DMS 273 (cell line): ENCODE results near the gene SLC35G2.
"Not testable (repeated sequence)": the region's sequence is repeated elsewhere in the genome, so short reads cannot be mapped to it uniquely, and the experiment has no call there.

Experiments
- DNase-seq: peaks from one replicate; lab custom pipeline; 2025; ENCODE audit not compliant: unreplicated experiment; lab: John Stamatoyannopoulos, UW

SLC35G2 gene

DNA sequence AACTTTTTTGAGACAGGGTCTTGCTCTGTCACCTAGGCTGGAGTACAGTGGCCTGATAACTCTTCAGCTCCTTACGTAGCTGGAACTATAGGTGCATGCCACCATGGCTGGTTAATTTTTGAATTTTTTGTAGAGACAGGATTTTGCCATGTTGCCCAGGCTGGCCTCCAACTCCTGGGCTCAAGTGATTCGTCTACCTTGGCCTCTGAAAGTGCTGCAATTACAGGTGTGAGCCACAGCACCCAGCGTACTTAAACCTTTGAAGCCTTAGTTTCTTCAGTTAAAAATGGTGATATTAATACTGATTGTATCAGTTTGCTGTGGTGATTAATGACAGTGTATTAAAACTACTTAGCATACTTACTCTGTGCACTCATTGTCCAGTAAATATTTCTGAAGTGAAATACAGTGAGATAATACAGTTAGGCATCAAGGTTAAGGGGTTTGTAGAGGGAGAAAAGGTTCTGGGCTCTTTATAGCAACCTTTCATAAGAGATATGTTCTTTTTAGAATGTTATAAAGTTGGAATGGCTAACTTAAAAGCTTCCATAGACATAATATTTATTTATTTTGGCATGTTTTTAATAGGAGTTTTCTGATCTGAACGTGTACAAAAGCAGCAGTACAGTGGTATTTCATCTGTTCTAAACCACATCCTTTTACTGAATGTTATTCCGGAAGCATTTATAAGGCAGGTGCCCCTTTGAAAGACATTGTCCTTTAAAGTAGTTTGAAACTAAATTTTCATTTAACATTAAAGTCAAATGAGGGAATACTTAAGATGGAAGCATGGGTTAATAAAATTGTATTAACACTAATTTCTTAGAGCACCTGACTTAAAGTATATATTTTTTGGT lies 66.7 kb downstream of the SLC35G2 start:
- no peak for DNase-seq

DNA sequence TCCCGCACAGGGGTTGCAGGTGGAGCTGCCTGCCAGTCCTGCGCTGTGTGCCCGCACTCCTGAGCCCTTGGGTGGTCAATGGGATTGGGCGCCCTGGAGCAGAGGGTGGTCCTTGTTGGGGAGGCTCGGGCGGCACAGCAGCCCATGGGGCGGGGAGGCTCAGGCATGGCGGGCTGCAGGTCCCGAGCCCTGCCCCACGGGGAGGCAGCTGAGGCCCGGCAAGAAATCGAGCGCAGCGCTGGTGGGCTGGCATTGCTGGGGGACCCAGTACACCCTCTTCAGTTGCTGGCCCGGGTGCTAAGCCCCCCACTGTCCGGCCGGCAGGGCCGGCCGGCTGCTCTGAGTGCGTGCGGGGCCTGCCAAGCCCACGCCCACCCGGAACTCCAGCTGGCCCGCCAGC lies 71.0 kb downstream of the SLC35G2 start:
- no peak for DNase-seq

- no peak for DNase-seq
Measured at GRCh38 chr3:136891934-136892855, 73.3 kb downstream of the SLC35G2 start.

GRCh38 chr3:136893848-136894443 lies 75.0 kb downstream of the SLC35G2 start:
- DNase-seq, result no peak

GRCh38 chr3:136897171-136897570 lies 78.2 kb downstream of the SLC35G2 start:
- DNase-seq, result not testable (repeated sequence)

GRCh38 chr3:136898549-136898948 lies 79.6 kb downstream of the SLC35G2 start:
- DNase-seq, result no peak

- peak; percentile 26 for DNase-seq
Measured at GRCh38 chr3:136898954-136899353, 80.0 kb downstream of the SLC35G2 start.

GRCh38 chr3:136899622-136900158 lies 80.8 kb downstream of the SLC35G2 start:
- DNase-seq, result no peak

DNA sequence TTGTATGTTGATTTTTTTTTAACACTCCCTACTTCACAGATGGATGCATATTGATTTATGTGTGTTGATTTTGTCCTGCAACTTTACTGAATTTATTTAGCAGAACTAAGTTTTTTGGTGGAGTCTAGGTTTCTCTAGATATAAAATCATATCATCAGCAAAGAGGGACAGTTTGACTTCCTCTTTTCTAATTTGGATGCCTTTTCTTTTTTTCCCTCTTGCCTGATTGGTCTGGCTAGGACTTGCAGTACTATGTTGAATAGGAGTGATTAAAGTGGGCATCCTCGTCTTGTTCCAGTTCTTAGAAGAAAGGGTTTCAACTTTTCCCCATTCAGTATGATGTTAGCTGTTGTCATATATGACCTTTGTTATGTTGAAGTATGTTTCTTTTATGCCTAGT lies 81.8 kb downstream of the SLC35G2 start:
- DNase-seq, result not testable (repeated sequence)

DNA sequence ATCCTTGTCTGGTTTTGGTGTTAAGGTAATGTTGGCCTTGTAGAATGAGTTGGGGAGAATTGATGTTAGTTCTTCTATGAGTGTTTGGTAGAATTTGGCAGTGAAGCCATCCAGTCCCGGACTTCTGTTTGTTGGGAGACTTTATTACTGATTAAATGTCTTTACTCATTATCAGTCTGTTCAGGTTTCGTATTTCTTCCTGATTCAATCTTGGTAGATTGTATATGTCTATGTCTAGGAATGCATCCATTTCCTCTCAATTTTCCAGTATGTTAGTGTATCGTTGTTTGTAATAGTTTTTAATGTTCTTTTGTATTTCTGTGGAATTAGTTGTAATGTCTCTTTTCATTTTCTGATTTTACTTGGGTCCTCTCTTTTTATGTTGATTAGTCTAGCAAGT lies 82.5 kb downstream of the SLC35G2 start:
- DNase-seq, result no peak

DNA sequence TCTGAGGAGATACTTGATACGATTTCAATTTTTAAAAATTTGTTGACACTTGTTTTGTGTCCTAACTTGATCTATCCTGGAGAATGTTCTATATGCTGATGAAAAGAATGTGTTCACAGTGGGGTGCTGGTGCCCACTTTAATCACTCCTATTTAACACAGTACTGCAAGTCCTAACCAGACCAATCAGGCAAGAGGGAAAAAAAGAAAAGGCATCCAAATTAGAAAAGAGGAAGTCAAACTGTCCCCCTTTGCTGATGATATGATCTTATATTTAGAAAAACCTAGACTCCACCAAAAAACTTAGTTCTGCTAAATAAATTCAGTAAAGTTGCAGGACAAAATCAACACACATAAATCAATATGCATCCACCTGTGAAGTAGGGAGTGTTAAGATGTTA lies 83.6 kb downstream of the SLC35G2 start:
- DNase-seq, result not testable (repeated sequence)

GRCh38 chr3:136903899-136904298 lies 85.0 kb downstream of the SLC35G2 start:
- DNase-seq, result no peak

GRCh38 chr3:136904746-136905145 lies 85.8 kb downstream of the SLC35G2 start:
- DNase-seq, result no peak
